Erythroblast (primary cell): Measurements from ENCODE around the gene ANXA5.
"Not testable (repeated sequence)": the region's sequence is repeated elsewhere in the genome, so short reads cannot be mapped to it uniquely, and the experiment has no call there.

Source experiments
- DNase-seq, 2 experiments: peaks; one replicate each; lab custom pipeline; 2025; lab: John Stamatoyannopoulos, UW
- GATA1 ChIP-seq: IDR thresholded peaks from 2 replicates; pipeline ENCODE4 v1.6.1; 2011; ENCODE audit warnings: low read depth, mild to moderate bottlenecking, control low read depth, low read length, moderate library complexity
- POLR2A ChIP-seq: IDR thresholded peaks from 2 replicates; pipeline ENCODE4 v1.6.1; 2011; ENCODE audit warnings: mild to moderate bottlenecking, low read length

The ANXA5 gene

GRCh38 chr4:121680571-121680970 is 16.2 kb downstream of the ANXA5 start:
- no peak for TF ChIP-seq GATA1

DNA sequence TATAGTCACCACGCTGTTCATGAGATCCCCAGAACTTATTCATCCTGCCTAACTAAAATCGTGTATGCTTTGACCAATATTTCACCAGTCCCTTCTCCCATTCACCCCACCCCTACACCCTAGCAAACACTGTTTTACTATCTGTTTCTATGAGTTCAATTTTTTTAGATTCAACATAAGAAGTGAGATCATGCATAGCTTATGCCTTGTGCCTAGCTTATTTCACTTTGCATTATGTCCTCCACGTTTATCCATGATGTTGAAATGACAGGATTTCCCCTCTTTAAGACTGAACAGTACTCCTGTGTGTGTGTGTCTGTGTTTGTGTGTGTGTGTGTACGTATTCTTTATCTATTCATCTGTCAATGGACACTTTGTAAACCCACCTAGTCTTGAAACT is 16.8 kb downstream of the ANXA5 start:
- no peak for TF ChIP-seq GATA1
- no peak for TF ChIP-seq POLR2A

More at GRCh38 chr4:121680571-121680970, 16.2 kb downstream of the ANXA5 start:
- DNase-seq = no peak

GRCh38 chr4:121679267-121679666 is 17.5 kb downstream of the ANXA5 start:
- TF ChIP-seq POLR2A = no peak
- no peak for TF ChIP-seq GATA1
- DNase-seq = no peak

More for the DNA sequence above, 16.8 kb downstream of the ANXA5 start:
- no peak for DNase-seq

GRCh38 chr4:121677524-121677923 is 19.3 kb downstream of the ANXA5 start:
- DNase-seq = no peak
- TF ChIP-seq GATA1 (no peak), POLR2A (no peak)

- no peak for DNase-seq
- TF ChIP-seq GATA1 (no peak), POLR2A (no peak)
Observed at GRCh38 chr4:121676345-121677075, 20.3 kb downstream of the ANXA5 start.

GRCh38 chr4:121675715-121676114 is 21.1 kb downstream of the ANXA5 start:
- DNase-seq = no peak
- TF ChIP-seq POLR2A = no peak
- no peak for TF ChIP-seq GATA1

DNA sequence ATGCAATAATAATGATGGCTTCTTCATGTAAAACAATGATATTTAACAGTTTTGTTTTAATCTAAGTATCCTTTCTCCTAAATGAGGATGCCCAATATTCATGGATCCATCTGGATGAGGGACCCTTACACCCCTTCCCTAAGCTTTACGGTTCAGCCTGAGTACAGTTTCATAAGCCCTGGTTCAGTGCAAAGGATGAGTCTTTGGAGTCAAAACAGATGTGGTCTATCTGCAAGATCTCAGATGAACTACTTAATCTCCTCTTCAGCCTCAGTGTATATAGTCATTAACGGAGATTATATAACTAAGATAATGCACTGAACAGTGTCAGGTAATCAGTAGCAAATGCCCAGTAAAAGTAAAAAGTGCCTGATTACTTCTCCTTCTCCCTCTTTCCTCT is 22.1 kb downstream of the ANXA5 start:
- DNase-seq = no peak
- TF ChIP-seq GATA1 = no peak
- no peak for TF ChIP-seq POLR2A

DNA sequence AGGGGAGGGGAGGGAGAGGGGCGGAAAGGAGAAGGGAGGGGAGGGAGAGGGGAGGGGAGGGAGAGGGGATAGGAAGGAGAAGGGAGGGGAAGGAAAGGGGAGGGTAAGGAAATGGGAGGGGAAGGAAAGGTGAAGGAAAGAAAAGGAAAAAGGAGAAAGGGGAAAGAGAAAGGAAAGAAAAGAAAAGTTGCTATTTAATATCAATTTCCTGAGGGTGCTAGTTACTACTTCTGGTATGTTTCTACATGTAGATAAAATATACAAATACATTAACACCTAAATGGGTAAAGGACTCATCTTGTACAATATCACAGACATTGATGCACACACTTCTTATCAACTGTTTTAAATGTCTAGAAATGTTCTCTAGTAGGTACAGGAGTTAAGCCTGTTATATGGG is 22.6 kb downstream of the ANXA5 start:
- DNase-seq = no peak
- no peak for TF ChIP-seq POLR2A
- no peak for TF ChIP-seq GATA1

- no peak for TF ChIP-seq GATA1
- TF ChIP-seq POLR2A = no peak
- DNase-seq = no peak
Observed at GRCh38 chr4:121669163-121669550, 27.6 kb downstream of the ANXA5 start.

DNA sequence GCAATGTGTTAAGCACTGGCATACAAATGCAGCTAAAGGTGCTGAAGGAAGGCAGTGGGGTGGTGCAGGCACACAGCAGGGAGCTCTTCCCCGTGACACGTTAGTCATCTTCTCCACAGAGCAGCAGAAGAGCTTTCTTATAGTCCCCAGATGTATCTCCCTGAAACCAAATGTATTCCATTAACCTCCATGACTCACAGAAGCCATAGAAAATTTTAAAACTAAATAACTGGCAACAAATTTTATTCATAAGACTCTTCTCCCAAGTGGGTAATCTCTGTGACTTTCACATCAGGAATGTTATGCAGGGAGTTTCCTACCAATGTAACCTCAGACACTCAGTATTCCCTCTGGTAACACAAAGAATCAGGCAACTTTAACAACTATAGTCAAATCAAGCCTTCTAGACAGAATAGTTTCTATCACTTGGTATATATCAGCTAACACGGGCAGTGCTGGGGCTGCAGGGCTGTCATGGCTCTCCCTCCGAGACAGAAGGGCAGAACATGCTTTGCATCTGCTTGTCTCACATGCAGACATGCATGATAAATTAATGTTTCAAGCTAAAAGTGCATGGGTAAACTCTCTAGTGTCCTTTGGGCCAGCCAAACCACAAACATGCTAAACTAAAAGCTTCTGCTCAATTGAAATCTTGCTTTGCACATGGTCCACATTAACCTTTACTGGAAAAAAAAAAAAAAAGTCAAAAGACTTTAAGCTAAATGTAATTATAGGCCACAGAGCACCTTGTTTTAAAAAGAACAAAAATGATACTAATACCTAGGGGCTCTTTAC is 28.2 kb downstream of the ANXA5 start:
- TF ChIP-seq GATA1 = no peak
- no peak for TF ChIP-seq POLR2A
- no peak for DNase-seq

DNA sequence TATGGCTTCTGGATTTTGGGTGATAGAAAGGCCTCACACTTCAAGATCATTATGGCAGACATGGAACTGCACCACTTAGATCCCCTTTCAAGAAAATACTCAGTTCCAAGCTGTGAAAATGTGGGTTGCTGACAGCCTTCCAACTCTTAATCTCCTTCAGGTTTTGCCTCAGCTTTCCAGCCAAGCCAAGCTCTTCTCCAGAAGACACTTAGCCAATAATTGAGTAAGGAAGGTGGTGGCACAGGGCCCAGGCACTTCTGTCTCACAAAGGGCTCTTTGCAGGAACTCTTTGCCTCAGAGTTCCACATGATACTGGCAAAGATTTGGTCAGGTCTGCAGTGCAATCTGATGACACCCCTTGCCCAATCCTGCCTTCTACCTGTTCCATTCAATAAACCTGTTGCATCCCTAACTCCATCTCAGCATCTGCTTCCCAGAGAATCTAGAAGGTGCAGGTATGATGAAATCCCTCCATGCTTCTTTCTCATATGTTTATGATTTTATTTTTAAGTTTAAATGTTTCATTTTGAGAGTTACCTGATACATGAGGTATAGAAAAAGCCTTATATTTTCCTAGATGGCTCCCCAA is 30.6 kb downstream of the ANXA5 start:
- TF ChIP-seq POLR2A (no peak), GATA1 (no peak)
- no peak for DNase-seq

- no peak for TF ChIP-seq GATA1
- TF ChIP-seq POLR2A = no peak
- DNase-seq = no peak
Observed at GRCh38 chr4:121665371-121665770, 31.4 kb downstream of the ANXA5 start.

DNA sequence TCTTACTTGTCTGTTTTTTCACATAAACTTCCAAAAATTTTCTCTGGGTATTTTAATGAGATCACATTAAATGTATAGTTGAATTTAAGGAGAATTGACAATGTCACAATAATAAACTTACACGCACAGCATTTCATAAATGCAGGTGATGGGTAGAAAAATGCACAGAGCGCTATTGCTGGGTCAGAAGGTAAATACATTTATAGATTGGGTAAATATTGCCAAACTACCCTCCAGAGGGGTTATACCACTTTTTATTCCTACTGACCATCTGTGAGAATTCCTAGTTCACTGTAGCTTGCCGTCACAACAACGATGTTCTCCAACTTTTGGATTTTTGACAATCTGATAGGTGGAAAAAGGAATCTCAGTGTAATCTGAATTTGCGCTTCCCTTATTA is 34.6 kb downstream of the ANXA5 start:
- TF ChIP-seq POLR2A (no peak), GATA1 (no peak)

GRCh38 chr4:121660175-121660933 is 36.4 kb downstream of the ANXA5 start:
- not testable (repeated sequence) for DNase-seq

More for the DNA sequence above, 34.6 kb downstream of the ANXA5 start:
- DNase-seq = no peak

- no peak for DNase-seq
- TF ChIP-seq POLR2A = no peak
- TF ChIP-seq GATA1 = no peak
Observed at GRCh38 chr4:121658125-121658524, 38.7 kb downstream of the ANXA5 start.
